Activated B cell treated with CpG ODN at 0.5 μM for 24 hours (primary cell): ENCODE results near the gene SHC4. TPM values are rescaled to one million over a fixed set of nuclear protein-coding genes. Genes with fewer than 3 reads are reported as not detected.
A peak's percentile ranks its signal among the peaks of the same experiment; 100 is the strongest.

ENCODE experiments used
- ATAC-seq: fragments of 200-7000 bp; cut with Tn5 transposase; one replicate; pipeline ENCODE4 v1.10.0; 2021; ENCODE audit warnings: low read depth, mild to moderate bottlenecking, moderate library complexity
- CTCF ChIA-PET: fragments of 350-600 bp; sonication (Branson Sonifier 250); formaldehyde crosslinking; loops from one replicate; lab custom pipeline; 2021; ENCODE audit warnings: antibody characterized with exemption; lab: Charles Lee
- POLR2A ChIA-PET: fragments of 350-600 bp; sonication (Branson Sonifier 250); formaldehyde crosslinking; loops from one replicate; lab custom pipeline; 2021; ENCODE audit warnings: antibody characterized with exemption; lab: Charles Lee
- DNase-seq: peaks from one replicate; pipeline ENCODE4 v3.0.0; 2022
- H3K27ac Mint-ChIP-seq: one replicate; pipeline ENCODE4 v1.8.0; 2020; ENCODE audit warnings: mixed read lengths
- H3K27me3 Mint-ChIP-seq: one replicate; pipeline ENCODE4 v1.8.0; 2021; ENCODE audit warnings: mixed read lengths
- H3K36me3 Mint-ChIP-seq: one replicate; pipeline ENCODE4 v1.8.0; 2021; ENCODE audit warnings: low read depth, mixed read lengths
- H3K4me1 Mint-ChIP-seq: one replicate; pipeline ENCODE4 v1.8.0; 2021; ENCODE audit warnings: mixed read lengths
- H3K4me3 Mint-ChIP-seq: one replicate; pipeline ENCODE4 v1.8.0; 2020; ENCODE audit warnings: mild to moderate bottlenecking, mixed read lengths
- H3K9me3 Mint-ChIP-seq: one replicate; pipeline ENCODE4 v1.8.0; 2020; ENCODE audit warnings: mixed read lengths
- CTCF ChIP-seq: fragments of 200-600 bp; IDR thresholded peaks from one replicate; pipeline ENCODE4 v1.8.0; 2022; ENCODE audit warnings: antibody characterized with exemption, mild to moderate bottlenecking
- intact Hi-C: fragments of 100-400 bp; cut with micrococcal nuclease; formaldehyde crosslinking; loops from one replicate; pipeline ENCODE4 v1.15.1; 2024
- total RNA-seq: library from RNA; stranded (reverse); gene quantifications from 2 replicates; pipeline ENCODE4 v1.2.3, GENCODE V29; 2022

SHC4 gene
- total RNA-seq, 1 donor from 2014 or later: not detected

GRCh38 chr15:48877630-48878595, 85.8 kb downstream of the SHC4 start, which contains the start of gene EID1:
Gene EID1, plus strand, starts transcription at chr15:48878134. Its CDS starts 43 bp downstream, at chr15:48878177.
- peak; percentile 90 for DNase-seq
- ATAC-seq: peak; percentile 95
- H3K27ac Mint-ChIP-seq: peak within 1 kb of the TSS; percentile 97
- no peak for TF ChIP-seq CTCF
- peaks cover 3% of the 10 kb centered on the region for H3K27me3 Mint-ChIP-seq
- CTCF ChIA-PET: interaction anchor here (0.6 to 1.5 kb wide), 6 partner anchors 16 to 277 kb away, joined by 3 to 10 read pairs (median 4); partner anchors contain the start of genes CEP152 and COPS2
- POLR2A ChIA-PET: interaction anchor here (0.6 to 2.0 kb wide), 10 partner anchors 67 to 1808 kb away, joined by 3 to 18 read pairs (median 6); partner anchors contain the start of genes CEP152, COPS2, DTWD1 and FAM227B
- peaks cover 16% of the 10 kb centered on the region for H3K36me3 Mint-ChIP-seq
- H3K9me3 Mint-ChIP-seq: peaks cover 3% of the 10 kb centered on the region
- peaks cover 27% of the 10 kb centered on the region for H3K4me1 Mint-ChIP-seq
- intact Hi-C loops: loop anchor here (1.0 to 10.0 kb wide), 7 partner anchors 67 to 1479 kb away; partner anchors contain the start of genes CEP152, COPS2, DUT and FAM227B
- peak within 1 kb of the TSS; percentile 99 for H3K4me3 Mint-ChIP-seq

DNA sequence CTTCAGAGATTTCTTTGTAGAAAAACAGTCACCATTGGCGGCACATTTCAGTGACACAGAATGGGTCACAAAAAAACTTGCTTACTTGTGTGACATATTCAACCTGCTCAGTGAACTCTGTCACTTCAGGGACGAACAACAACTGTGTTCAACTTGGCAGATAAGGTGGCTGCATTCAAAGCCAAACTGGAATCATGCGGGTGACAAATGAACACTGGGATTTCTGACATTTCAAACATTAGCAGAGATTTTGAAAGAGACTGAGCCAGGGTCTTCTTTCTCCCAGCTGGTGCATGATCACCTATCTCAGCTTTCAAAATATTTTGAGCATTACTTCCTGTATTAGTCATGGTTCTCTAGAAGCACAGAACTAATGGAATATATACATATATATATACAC, 87.7 kb downstream of the SHC4 start:
- TF ChIP-seq CTCF: no peak
- intact Hi-C loops: loop anchor here (5.0 to 10.0 kb wide), 3 partner anchors 541 to 1481 kb away; partner anchors contain the start of genes DUT, GABPB1 and MYEF2
- Mint-ChIP-seq H3K4me1 (peaks cover 27% of the 10 kb centered on the region), H3K27ac (no peak overlapping the region), H3K36me3 (peaks cover 16% of the 10 kb centered on the region), H3K9me3 (peaks cover 3% of the 10 kb centered on the region), H3K4me3 (no peak overlapping the region), H3K27me3 (peaks cover 17% of the 10 kb centered on the region)
- ChIA-PET POLR2A (no interaction called here), CTCF (no interaction called here)
- ATAC-seq: no peak
- DNase-seq: no peak

GRCh38 chr15:48875241-48875960, 88.3 kb downstream of the SHC4 start:
- H3K4me3 Mint-ChIP-seq: no peak overlapping the region
- no peak for TF ChIP-seq CTCF
- intact Hi-C loops: loop anchor here (5.0 to 10.0 kb wide), 3 partner anchors 541 to 1482 kb away; partner anchors contain the start of genes DUT, GABPB1 and MYEF2
- peaks cover 3% of the 10 kb centered on the region for H3K9me3 Mint-ChIP-seq
- CTCF ChIA-PET: no interaction called here
- H3K27me3 Mint-ChIP-seq: peaks cover 21% of the 10 kb centered on the region
- peaks cover 27% of the 10 kb centered on the region for H3K4me1 Mint-ChIP-seq
- POLR2A ChIA-PET: no interaction called here
- peaks cover 16% of the 10 kb centered on the region for H3K36me3 Mint-ChIP-seq
- no peak overlapping the region for H3K27ac Mint-ChIP-seq
- DNase-seq: no peak
- ATAC-seq: no peak

- Mint-ChIP-seq H3K36me3 (no peaks in the 10 kb centered on the region), H3K27me3 (peaks cover 35% of the 10 kb centered on the region), H3K27ac (no peak overlapping the region), H3K9me3 (peaks cover 3% of the 10 kb centered on the region), H3K4me1 (peaks cover 3% of the 10 kb centered on the region), H3K4me3 (no peak overlapping the region)
- ChIA-PET CTCF (interaction anchor here (1.0 kb wide), 1 partner anchor 11 kb away, joined by 6 read pairs; no protein-coding TSS in a partner anchor), POLR2A (no interaction called here)
- intact Hi-C loops: loop anchor here (10.0 kb wide), 2 partner anchors 538 to 698 kb away; partner anchors contain the start of genes DUT and MYEF2
- TF ChIP-seq CTCF: no peak
- DNase-seq: no peak
- ATAC-seq: no peak
Observed at GRCh38 chr15:48872632-48873031, 91.1 kb downstream of the SHC4 start.
